Gastrocnemius medialis (tissue), 4 donors: ENCODE measurements around the gene MSRB3. TPM values are rescaled to one million over a fixed set of nuclear protein-coding genes. Genes with fewer than 3 reads are reported as not detected.
A peak's percentile ranks its signal among the peaks of the same experiment; 100 is the strongest.

Experiments used
- ATAC-seq, 2 donors: fragments of 150-250 bp; one replicate each; pipeline ENCODE4 v1.9.1; 2016
- DNase-seq, 2 donors: peaks; one replicate each; pipeline ENCODE4 v3.0.0-alpha.2; 2019
- H3K27ac ChIP-seq, 4 donors: fragments of 200-600 bp; sonication (generic); 1 replicate in 1 of 4; 2 replicates in 3 of 4; pipeline ENCODE4 v1.5.1; 2016 to 2018; ENCODE audit warnings: mild to moderate bottlenecking in 2 of 4, moderate library complexity in 1 of 4
- H3K27me3 ChIP-seq, 3 donors: fragments of 200-600 bp; sonication (generic) in 2 of 3; 1 replicate in 1 of 3; 2 replicates in 2 of 3; pipeline versions ENCODE4 v1.5.1 to v1.6.0; 2016 to 2019; ENCODE audit warnings: mild to moderate bottlenecking in 1 of 3, moderate library complexity in 1 of 3
- H3K36me3 ChIP-seq, 2 donors: fragments of 200-600 bp; sonication (generic) in 1 of 2; one replicate each; pipeline ENCODE4 v1.5.1; 2017 to 2018
- H3K4me1 ChIP-seq, 2 donors: fragments of 200-600 bp; sonication (generic) in 1 of 2; one replicate each; pipeline ENCODE4 v1.5.1; 2016 to 2017; ENCODE audit warnings: mild to moderate bottlenecking in 2 of 2
- H3K4me3 ChIP-seq, 4 donors: fragments of 200-600 bp; sonication (generic) in 3 of 4; 1 replicate in 1 of 4; 2 replicates in 3 of 4; pipeline ENCODE4 v1.5.1; 2016 to 2019; ENCODE audit warnings: mild to moderate bottlenecking in 2 of 4
- H3K9me3 ChIP-seq, 3 donors: fragments of 200-600 bp; sonication (generic) in 2 of 3; 1 replicate in 1 of 3; 2 replicates in 2 of 3; pipeline ENCODE4 v1.5.1; 2016 to 2019
- CTCF ChIP-seq, 5 experiments: fragments of 450-650 bp in 3 of 5; fragments of 200-600 bp in 2 of 5; sonication (generic) in 2 of 5; IDR thresholded peaks in 4 of 5; conservative IDR thresholded peaks in 1 of 5; 1 replicate in 4 of 5; 2 replicates in 1 of 5; pipeline ENCODE4 v1.5.1; 2016 to 2019; ENCODE audit warnings: antibody characterized with exemption in 5 of 5, mild to moderate bottlenecking in 3 of 5, moderate library complexity in 3 of 5
- POLR2A ChIP-seq, 2 donors: fragments of 450-650 bp; IDR thresholded peaks; one replicate each; pipeline ENCODE4 v1.6.1; 2017; ENCODE audit warnings: antibody characterized with exemption in 2 of 2, mild to moderate bottlenecking in 2 of 2, moderate library complexity in 2 of 2
- in situ Hi-C, 4 donors: fragments of 200-750 bp; cut with MboI; loops; one replicate each; pipeline versions ENCODE4 v1.15.0 to v1.8.0; 2017; ENCODE audit warnings: low sequenced_read_pairs in 4 of 4
- intact Hi-C: fragments of 100-400 bp; cut with DNase I; formaldehyde crosslinking; loops from one replicate; pipeline ENCODE4 v1.15.1; 2023; ENCODE audit warnings: low total_unique reads
- total RNA-seq, 4 donors: library from RNA; depleted of rRNA; stranded (reverse); fragments of >200 nt; gene quantifications; one replicate each; pipeline versions ENCODE4 v1.1.0 to v1.2.3, GENCODE V29; 2016

MSRB3 gene
- total RNA-seq, 4 donors from 2014 or later: 29.0 to 59.0 (median 47.3) TPM

GRCh38 chr12:65300679-65301349, 22.3 kb downstream of the MSRB3 start:
- in situ Hi-C loops (no loop called here), intact Hi-C loops (no loop called here)
- DNase-seq (no peak), ATAC-seq (peak in 1 of 2 donors; percentile 62)
- H3K27me3 ChIP-seq: no peaks in the 10 kb centered on the region
- no peaks in the 10 kb centered on the region for H3K9me3 ChIP-seq
- peaks cover 21 to 32% of the 10 kb centered on the region in 2 donors for H3K4me1 ChIP-seq
- TF ChIP-seq CTCF (IDR thresholded peaks at IDR 0.05 in 4 of 5, conservative IDR thresholded peaks at IDR 0.05 in 1 of 5): no peak
- TF ChIP-seq POLR2A (IDR thresholded peaks at IDR 0.05): no peak
- no peaks in the 10 kb centered on the region for H3K36me3 ChIP-seq
- H3K27ac ChIP-seq: no peak overlapping the region
- H3K4me3 ChIP-seq: no peak overlapping the region

GRCh38 chr12:65302891-65303290, 24.4 kb downstream of the MSRB3 start:
- Histone ChIP-seq H3K27ac (no peak overlapping the region), H3K9me3 (no peaks in the 10 kb centered on the region), H3K4me1 (peaks cover 37 to 45% of the 10 kb centered on the region in 2 donors), H3K36me3 (no peaks in the 10 kb centered on the region), H3K27me3 (no peaks in the 10 kb centered on the region), H3K4me3 (no peak overlapping the region)
- DNase-seq: no peak
- no peak for ATAC-seq
- intact Hi-C loops (no loop called here), in situ Hi-C loops (no loop called here)
- TF ChIP-seq CTCF (IDR thresholded peaks at IDR 0.05 in 4 of 5, conservative IDR thresholded peaks at IDR 0.05 in 1 of 5): no peak
- TF ChIP-seq POLR2A (IDR thresholded peaks at IDR 0.05): no peak

GRCh38 chr12:65305346-65305950, 27.0 kb downstream of the MSRB3 start:
- in situ Hi-C loops (no loop called here), intact Hi-C loops (loop anchor here (5.0 kb wide), 1 partner anchor 782 kb away; no protein-coding TSS in a partner anchor)
- Histone ChIP-seq H3K36me3 (no peaks in the 10 kb centered on the region), H3K27me3 (no peaks in the 10 kb centered on the region), H3K27ac (no peak overlapping the region), H3K4me1 (peaks cover 23 to 28% of the 10 kb centered on the region in 2 donors), H3K9me3 (no peaks in the 10 kb centered on the region), H3K4me3 (no peak overlapping the region)
- DNase-seq: no peak
- ATAC-seq: no peak
- TF ChIP-seq CTCF (IDR thresholded peaks at IDR 0.05 in 4 of 5, conservative IDR thresholded peaks at IDR 0.05 in 1 of 5) (no peak), POLR2A (IDR thresholded peaks at IDR 0.05) (no peak)

GRCh38 chr12:65306366-65307168, 28.1 kb downstream of the MSRB3 start:
- TF ChIP-seq POLR2A (IDR thresholded peaks at IDR 0.05): no peak
- TF ChIP-seq CTCF (IDR thresholded peaks at IDR 0.05 in 4 of 5, conservative IDR thresholded peaks at IDR 0.05 in 1 of 5): peak in 2 of 5 experiments; percentile 50 to 59
- ATAC-seq (no peak), DNase-seq (no peak)
- no peaks in the 10 kb centered on the region for H3K27me3 ChIP-seq
- H3K4me1 ChIP-seq: peaks cover 15 to 24% of the 10 kb centered on the region in 2 donors
- intact Hi-C loops (loop anchor here (5.0 kb wide), 1 partner anchor 781 kb away; no protein-coding TSS in a partner anchor), in situ Hi-C loops (no loop called here)
- peak overlapping the region in 1 of 4 donors; percentile 4 for H3K27ac ChIP-seq
- no peaks in the 10 kb centered on the region for H3K36me3 ChIP-seq
- no peak overlapping the region for H3K4me3 ChIP-seq
- no peaks in the 10 kb centered on the region for H3K9me3 ChIP-seq
